CMK (cell line): Measurements from ENCODE around the gene PITPNC1.
"Not testable (repeated sequence)": the region's sequence is repeated elsewhere in the genome, so short reads cannot be mapped to it uniquely, and the experiment has no call there.

Experiments
- DNase-seq: peaks from one replicate; pipeline ENCODE4 v3.0.0-alpha.2; 2010; ENCODE audit warnings: low read depth

PITPNC1 gene

DNA sequence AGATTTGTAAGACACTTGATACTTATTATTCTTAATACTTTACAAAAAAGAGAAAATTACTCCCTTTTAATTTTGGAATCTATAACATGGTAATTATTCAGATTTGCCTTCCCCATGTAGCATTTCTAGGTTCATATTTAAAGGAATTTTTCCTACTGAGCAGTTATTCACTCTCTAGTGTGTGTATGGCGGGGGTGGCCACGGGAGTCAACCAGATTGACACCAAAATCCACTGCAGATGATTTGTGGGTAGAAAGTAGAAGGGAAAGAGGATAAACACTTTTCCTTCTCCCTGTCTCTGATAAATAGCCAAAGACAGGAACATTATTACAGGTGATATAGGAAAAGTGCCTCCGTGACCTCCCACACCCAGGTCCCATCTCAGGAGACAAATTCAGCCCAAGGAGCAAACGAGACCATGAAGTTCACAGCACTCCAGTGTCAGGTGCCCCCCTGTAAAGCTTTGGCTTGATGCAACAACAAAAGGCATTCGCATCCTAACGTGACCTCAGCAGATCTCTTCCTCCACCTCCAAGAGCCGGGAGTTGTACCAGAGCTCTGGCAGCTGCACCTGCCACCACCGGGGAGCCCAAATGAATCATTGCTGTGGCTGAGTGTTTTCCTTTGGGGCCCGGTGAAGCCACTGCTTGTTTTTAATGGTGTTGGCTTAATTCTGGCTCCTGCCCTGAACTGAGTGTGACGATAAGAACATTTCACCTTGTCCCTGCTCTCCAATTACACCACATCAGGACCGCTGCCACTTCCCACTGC lies 248.0 kb downstream of the PITPNC1 start:
- DNase-seq, result no peak

- DNase-seq, result no peak
Measured at GRCh38 chr17:67625971-67626370, 248.9 kb downstream of the PITPNC1 start.

GRCh38 chr17:67628580-67629013 lies 251.5 kb downstream of the PITPNC1 start:
- DNase-seq, result no peak

DNA sequence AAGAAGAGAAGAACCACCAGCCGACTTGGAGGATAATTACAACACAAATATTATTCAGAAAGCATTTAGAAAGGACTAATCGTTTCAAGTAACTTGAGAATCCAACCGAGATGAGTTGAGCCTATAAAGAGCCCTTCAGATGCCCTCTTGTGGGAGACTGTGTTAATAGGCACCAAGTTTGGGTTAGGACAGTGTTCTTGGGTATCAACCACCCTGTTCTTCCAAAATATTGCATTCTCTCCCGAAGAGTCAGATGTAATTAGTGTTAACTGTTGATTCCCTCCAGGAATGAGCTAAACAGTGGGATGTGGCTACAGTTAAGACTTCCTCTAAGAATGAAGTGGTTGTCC lies 252.9 kb downstream of the PITPNC1 start:
- no peak for DNase-seq

- DNase-seq, result not testable (repeated sequence)
Measured at GRCh38 chr17:67630836-67631235, 253.8 kb downstream of the PITPNC1 start.

DNA sequence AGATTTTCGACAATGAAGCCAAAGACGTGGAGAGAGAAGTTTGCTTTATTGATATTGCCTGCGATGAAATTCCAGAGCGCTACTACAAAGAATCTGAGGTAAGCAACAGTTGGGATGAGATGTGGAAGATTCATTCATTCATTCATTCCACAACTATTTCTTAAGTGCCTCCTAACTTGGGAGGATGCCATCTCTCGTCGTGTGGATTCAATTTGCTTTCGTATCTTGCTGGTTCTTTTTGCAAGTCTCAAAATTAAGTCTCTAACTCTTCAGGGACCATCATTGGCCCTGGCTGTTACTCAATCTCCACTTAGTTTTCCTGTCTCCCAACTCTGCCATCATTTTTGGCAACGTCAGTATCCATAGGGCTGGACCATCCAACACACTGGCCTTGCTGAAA lies 255.1 kb downstream of the PITPNC1 start:
- no peak for DNase-seq

DNA sequence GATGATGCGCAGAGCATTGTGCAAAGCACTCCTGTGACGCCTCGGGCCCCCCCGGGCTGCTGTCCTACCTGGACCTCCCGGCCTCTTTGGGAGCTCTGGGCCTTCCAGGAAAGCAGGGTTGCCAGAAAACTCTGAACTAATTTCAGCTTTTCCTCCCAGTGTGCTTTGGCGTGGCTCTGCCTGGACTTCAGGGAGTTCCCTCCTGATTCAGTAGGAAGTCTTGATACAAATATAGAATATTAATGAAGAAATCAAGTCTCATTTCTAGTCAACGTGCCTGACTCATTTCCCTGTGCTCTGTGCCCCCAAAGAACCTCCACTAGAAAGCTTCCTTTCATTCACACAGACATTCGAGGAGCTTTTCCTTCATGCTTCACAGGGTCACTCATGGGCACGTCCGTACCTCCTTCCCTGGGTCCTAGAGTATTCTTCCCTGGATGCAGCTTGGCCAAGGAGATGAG lies 256.7 kb downstream of the PITPNC1 start:
- DNase-seq, result no peak

- DNase-seq, result no peak
Measured at GRCh38 chr17:67635681-67636080, 258.6 kb downstream of the PITPNC1 start.

DNA sequence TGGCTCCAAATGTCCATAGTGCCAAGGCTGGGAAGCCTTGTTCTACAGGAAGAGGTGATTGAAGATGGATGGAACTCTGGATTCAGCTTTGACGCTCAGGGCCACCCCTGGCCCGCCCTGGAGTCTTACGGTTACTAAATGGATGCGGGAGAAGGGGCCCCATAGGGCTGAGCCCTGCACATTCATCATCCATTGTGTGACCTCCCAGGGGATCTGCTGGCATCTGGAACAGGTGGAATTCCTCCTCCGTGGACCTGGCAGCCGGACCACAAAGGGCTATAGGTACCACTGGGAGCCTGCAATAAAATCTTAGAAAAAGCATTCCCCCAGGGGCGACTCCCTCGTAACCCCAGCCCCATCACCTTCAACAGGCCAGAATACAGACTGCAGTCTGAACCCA lies 259.2 kb downstream of the PITPNC1 start:
- no peak for DNase-seq

- DNase-seq, result no peak
Measured at GRCh38 chr17:67636834-67637520, 259.9 kb downstream of the PITPNC1 start.

DNA sequence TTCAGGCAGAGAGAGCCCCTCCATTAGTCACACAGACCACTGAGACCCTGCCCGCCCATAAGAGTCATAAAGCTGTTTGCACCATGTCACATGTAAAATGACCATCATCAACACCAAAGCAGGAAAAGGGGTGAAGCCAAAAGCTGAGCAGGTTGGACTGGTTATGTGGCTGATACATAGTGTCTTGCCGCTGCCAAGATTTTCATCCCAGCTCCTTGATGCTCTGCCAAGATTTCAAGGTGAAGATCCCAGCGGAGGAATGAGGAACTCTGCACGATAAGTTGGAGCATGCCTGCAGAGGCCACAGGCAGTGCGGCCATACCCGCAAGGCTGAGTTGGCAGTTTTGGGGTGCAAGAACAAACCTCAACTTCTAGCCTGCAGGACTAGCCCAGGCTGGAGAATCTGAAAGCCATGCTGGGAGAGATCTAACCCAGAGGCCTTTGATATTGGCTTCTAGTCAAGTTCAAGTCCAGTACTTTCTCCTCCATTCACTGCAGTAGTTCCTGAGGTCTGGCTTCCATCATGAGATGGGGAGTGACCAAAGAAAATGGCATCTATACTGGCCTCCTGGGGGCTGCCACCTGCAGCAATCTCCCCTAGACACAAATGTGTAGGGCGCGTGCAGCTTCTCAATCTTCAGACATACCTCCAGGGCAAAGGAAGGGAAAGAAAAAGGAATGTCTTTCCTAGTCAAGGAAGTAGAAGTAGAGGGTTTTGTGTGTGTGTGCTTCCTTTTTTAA lies 261.0 kb downstream of the PITPNC1 start:
- DNase-seq, result no peak

DNA sequence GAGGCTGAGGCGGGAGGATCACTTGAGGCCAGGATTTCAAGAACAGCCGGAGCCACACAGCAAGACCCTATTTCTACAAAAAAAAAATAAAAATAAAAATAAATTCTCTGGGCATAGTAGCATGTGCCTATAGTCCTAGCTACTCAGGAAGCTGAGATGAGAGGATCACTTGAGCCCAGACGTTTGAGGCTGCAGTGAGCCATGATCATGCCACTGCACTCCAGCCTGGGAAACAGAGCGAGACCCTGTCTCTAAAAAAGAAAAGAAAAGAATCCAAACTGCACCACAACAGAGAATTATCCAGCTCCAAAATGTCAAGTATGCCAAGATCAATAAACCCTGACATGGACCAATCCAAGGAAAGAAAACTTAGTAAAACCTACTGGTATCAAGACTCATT lies 261.8 kb downstream of the PITPNC1 start:
- no peak for DNase-seq

DNA sequence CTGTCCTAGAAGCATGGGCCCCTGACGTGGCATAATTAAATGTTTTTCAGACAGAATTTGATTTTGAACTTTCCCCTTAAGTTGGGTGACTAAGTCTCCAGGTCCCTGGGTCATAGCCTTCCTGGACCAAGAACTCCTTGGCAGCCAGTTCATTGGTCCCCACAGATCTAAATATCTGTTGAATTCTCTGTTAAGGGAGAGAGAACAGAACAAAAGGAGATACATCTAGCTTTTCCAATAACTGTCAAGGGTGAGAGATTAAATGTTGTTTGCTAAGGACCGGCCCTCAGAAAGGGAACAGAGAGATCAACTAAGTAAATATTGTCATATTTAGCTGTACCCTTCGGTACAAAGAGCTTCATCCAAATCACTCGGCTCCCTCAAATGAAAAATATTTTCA lies 262.5 kb downstream of the PITPNC1 start:
- no peak for DNase-seq

DNA sequence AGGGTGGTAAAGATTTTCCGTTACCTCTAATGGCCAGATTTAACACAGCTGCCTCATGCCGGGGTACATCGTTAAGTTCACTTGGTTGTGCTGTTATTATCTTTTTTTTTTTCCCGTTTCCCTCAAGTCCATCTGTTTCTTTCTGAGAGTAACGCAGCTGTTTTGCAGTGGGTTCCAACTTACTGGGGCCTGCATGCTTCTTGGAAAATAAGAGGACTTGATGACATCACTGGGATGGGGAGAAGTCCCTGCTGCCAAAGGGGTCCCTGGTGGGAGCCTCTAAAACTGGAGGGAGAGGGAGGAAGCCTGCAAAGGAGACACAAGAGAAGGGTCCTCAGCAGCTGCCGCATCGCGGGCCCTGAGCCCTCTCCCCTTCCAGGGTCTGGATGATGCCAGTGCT lies 262.9 kb downstream of the PITPNC1 start:
- no peak for DNase-seq

GRCh38 chr17:67642488-67642887 lies 265.4 kb downstream of the PITPNC1 start:
- DNase-seq, result no peak

DNA sequence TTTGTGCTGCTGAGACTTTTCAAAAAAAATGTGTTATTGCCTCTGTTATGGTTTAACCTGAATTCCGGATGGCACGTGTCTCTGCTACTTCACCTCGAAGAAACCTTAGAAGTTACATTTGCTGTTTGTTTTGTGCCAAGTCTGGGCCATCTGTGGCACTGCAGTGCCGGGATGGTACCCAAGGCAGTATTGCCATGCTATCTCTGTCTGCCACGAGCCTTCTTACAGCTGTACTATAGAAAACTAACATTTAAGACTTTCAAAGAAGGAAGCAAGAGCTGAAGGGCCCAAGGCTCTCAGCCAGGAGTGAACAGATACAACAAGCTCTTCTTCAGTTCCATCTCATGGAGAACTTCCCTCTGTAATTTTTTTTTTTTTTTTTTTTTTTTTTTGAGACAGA lies 267.0 kb downstream of the PITPNC1 start:
- no peak for DNase-seq

GRCh38 chr17:67645195-67645594 lies 268.1 kb downstream of the PITPNC1 start:
- not testable (repeated sequence) for DNase-seq

- no peak for DNase-seq
Measured at GRCh38 chr17:67646472-67646871, 269.4 kb downstream of the PITPNC1 start.

DNA sequence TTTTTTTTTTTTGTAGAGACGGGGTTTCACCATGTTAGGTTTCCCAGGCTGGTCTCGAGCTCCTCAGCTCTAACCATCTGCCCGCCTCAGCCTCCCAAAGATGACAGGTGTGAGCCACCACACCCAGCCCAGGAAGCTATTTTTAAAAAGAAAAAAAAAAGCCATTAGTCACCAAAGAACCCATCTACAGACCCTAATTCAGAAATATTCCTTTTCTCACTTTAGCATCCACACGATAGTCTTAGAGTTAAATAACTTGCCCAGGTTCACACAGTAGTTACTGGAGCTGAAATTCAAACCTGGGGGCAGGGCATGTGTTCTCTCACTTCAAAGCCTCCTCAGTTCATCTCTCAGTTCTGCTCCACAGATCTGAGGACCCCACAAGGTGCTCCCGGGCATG lies 270.4 kb downstream of the PITPNC1 start:
- no peak for DNase-seq

- DNase-seq, result no peak
Measured at GRCh38 chr17:67648032-67648905, 271.2 kb downstream of the PITPNC1 start.

- DNase-seq, result not testable (repeated sequence)
Measured at GRCh38 chr17:67648906-67649295, 271.8 kb downstream of the PITPNC1 start.

DNA sequence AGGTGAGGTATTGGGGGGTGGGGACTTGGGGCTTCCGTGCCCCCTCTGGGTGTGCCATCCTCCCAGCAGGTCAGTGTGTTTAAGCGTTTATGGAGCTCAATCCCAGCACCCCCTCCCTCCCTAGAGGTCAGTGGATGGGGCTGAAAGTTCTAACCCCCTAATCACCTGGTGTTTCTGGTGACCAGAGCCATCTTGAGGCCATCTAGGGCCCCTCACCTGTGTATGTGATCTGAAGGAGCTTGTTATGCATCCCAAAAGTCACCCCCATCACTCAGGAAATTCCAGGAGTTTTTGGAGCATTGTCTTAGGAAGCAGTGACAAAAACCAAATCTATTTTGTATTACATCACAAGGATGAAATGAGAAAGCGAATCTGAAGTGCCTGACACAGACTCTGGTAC lies 272.8 kb downstream of the PITPNC1 start:
- DNase-seq, result no peak
